GM12891 (cell line): Measurements from ENCODE around the gene CHD9NB.

Experiments used
- POLR2A ChIP-seq: IDR thresholded peaks from 2 replicates; pipeline ENCODE4 v1.6.1; 2011; ENCODE audit warnings: low read depth, low read length, control low read depth
- TAF1 ChIP-seq: IDR thresholded peaks from 2 replicates; pipeline ENCODE4 v1.6.1; 2011; ENCODE audit warnings: low read depth, low read length, control low read depth

GRCh38 chr16:53078247-53078646, 25.6 kb upstream of the CHD9NB start:
- TF ChIP-seq TAF1 (no peak), POLR2A (no peak)
